ENCODE results near the gene RCAN2.

DNA sequence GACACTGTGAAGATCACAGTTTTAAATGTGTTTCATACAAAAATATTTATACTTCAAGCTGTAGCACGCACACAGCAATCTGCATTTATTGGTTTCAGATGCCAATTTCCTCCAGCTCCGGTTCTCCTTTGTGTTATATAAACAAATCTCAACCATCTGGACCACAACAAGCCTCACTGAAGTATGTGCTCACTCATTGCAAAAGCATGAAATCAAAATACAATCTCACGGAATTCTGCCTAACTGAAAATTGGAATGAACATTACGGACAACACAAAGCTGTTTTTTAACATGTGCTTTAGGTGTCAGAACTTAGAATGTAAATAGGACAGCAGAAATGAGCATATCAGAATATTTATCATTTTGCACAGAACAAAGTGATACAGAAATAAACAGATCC is 38.0 kb downstream of the RCAN2 start:
- no peak for TF ChIP-seq CTCF (IDR thresholded peaks at IDR 0.05)
- no peak for TF ChIP-seq EP300 (IDR thresholded peaks at IDR 0.05)
- peak; percentile 7 for TF ChIP-seq POLR2AphosphoS5 (IDR thresholded peaks at IDR 0.05)

Measured in gastroesophageal sphincter (tissue), 3 donors.